Endothelial cell of umbilical vein (primary cell): ENCODE data around the gene MARK3.

Experiments
- FOS ChIP-seq: IDR thresholded peaks from 2 replicates; pipeline ENCODE4 v1.6.1; 2011; ENCODE audit warnings: mild to moderate bottlenecking, low read length, moderate library complexity, borderline replicate concordance; ENCODE audit not compliant: insufficient read depth
- POLR2A ChIP-seq: IDR thresholded peaks from 2 replicates; pipeline ENCODE4 v1.6.1; 2012; ENCODE audit warnings: low read depth, mild to moderate bottlenecking, control low read depth, low read length
- POLR2AphosphoS5 ChIP-seq: IDR thresholded peaks from 2 replicates; pipeline ENCODE4 v1.6.1; 2012; ENCODE audit warnings: low read depth, mild to moderate bottlenecking, control low read depth, low read length, moderate library complexity; ENCODE audit not compliant: insufficient read depth

DNA sequence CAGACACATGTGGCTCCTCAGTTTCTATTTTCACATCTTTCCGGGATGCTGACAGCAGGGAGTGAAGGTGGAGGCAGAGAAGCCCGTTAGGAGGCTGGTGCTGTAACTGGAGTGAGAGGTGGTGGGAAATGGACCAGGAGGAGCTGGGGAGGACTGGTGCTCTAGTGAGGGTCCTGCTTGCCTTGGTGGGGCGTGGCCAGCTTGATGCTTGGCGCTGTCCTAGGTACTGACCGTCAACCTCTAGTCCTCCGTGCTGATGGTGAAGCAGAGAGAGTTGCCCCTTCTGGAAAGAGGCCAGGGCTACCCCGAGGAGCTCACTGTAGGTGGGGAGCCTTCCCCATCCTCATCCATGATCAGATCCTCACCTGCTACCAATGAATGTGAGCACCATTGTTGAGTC, 145.2 kb downstream of the MARK3 start:
- no peak for TF ChIP-seq FOS
- no peak for TF ChIP-seq POLR2A
- no peak for TF ChIP-seq POLR2AphosphoS5
